GM12872 (cell line): ENCODE results near the gene DBNDD1.

Experiments used
- CTCF ChIP-seq: IDR thresholded peaks from 3 replicates; pipeline ENCODE4 v1.5.1; 2011; ENCODE audit warnings: low read depth, mild to moderate bottlenecking, low read length, moderate library complexity; ENCODE audit not compliant: insufficient read depth

DBNDD1 gene

GRCh38 chr16:90032674-90033331, 13.5 kb upstream of the DBNDD1 start:
- TF ChIP-seq CTCF = no peak

DNA sequence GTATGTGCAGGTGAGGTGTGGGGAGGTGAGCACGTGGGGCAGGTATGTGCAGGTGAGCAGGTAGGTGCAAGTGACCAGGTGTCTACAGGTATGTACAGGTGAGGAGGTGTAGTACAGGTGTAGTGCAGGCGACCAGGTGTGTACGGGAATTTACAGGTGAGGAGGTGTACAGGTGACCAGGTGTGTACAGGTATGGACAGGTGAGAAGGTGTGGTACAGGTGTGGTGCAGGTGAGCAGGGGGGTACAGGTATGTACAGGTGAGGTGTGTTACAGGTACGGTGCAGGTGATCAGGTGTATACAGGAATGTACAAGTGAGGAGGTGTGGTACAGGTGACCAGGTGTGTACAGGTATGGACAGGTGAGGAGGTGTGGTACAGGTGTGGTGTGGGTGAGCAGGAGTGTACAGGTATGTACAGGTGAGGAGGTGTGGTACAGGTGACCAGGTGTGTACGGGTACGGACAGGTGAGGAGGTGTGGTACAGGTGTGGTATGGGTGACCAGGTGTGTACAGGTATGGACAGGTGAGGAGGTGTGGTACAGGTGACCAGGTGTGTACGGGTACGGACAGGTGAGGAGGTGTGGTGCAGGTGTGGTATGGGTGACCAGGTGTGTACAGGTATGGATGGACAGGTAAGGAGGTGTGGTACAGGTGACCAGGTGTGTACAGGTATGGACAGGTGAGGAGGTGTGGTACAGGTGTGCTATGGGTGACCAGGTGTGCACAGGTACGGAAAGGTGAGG, 12.8 kb upstream of the DBNDD1 start:
- TF ChIP-seq CTCF = no peak

DNA sequence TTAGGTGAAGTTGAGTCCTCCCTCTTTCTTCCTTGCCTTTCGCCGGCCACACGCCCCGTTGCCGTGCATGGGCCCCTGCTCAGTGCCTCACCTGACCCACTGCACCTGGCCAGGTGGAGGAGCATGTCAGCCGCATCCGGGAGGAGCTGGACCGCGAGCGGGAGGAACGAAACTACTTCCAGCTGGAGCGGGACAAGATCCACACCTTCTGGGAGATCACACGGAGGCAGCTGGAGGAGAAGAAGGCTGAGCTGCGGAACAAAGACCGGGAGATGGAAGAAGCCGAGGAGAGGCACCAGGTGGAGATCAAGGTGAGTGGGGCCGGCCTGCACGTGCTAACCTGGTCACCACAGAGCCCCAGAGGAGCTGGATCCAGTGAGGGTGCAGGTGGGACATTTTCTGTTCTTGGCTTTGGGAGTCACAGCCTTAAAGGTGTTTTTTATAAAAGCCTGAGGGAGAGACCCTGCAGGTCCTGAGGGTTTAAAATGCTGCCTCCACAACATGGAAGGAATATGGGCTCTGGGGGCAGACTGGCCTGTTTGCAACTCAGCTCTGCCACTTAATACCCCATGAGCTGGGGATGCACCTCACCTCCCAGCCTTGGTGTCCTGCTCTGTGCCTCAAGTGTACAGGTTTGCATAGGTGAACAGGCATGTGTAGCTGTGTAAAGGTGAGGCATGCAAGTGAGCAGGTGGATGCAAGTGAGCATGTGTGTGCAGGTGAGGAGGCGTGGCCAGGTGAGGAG, 12.1 kb upstream of the DBNDD1 start:
- no peak for TF ChIP-seq CTCF

GRCh38 chr16:90028985-90029384, 9.7 kb upstream of the DBNDD1 start:
- no peak for TF ChIP-seq CTCF

DNA sequence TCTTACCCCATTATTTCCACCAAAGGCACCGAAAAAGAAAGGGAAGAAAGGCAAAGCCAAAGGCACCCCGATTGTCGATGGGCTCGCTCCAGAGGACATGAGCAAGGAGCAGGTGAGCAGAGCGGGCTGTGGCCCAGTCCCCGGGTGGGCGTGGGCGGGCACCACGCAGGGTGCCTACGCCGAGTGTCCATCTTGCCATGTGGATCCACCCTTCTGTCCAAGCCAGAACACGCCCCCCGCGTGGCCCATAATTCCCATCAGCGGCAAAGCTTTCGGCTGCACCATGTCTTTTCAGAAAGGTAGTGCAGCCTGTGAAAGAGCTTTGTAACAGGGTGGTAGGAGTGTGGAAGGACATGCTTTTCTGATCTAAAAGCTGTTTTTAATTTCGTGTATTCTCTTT, 8.4 kb upstream of the DBNDD1 start:
- no peak for TF ChIP-seq CTCF

GRCh38 chr16:90026135-90026534, 6.9 kb upstream of the DBNDD1 start:
- TF ChIP-seq CTCF = peak; percentile 22; the same call in 1 of the 3 replicates

- no peak for TF ChIP-seq CTCF
Measured at GRCh38 chr16:90023078-90023447, 3.8 kb upstream of the DBNDD1 start.
